ENCODE data around the gene ZNF267. TPM values are rescaled to one million over a fixed set of nuclear protein-coding genes. Genes with fewer than 3 reads are reported as not detected.

Gene ZNF267
- total and polyA plus RNA-seq, 2 donors (not counting 3 experiments of a cell fraction or from before 2014, with no cell fraction given) = 5.2 to 19.1 TPM

DNA sequence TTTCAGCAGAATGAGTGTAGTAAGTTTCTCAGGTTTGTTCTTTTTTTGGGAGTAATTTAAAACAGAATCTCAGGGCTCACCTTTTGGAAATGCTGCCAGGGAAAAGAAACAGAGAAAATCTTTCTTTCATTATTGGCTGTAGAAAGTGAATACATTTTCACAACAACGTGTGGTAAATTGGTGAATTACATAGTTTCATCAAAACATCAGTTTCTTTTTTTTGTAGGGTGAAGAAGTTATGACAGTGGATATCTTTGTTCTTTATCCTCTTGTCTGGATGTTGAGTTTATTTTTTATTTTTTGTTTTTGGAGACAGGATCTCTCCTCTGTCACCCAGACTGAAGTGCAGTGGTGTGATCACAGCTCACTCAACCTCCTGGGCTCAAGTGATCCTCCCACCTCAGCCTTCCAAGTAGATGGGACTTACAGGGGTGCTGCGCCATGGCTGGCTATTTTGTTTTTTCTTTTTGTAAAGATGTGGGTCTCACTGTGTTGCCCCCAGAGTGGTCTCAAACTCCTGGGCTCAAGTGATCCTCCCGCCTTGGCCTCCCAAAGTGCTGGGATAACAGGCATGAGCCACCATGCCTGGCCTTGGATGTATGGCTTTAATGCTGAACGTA is 2.4 kb downstream of the ZNF267 start:
- H3K4me1 ChIP-seq (ENCODE audit: control insufficient read depth, extremely low read depth, insufficient read depth, low read length) = peaks cover 48% of the 10 kb centered on the region
- POLR2A ChIA-PET = no interaction called here
- FAIRE-seq (no peak), DNase-seq (ENCODE audit: low read depth, low spot score) (no peak)
- no peak overlapping the region for H3K4me3 ChIP-seq (replicated peaks in 1 of 3; ENCODE audit: insufficient read depth in 1 of 3, low read depth in 1 of 3, low read length in 3 of 3)
- peaks cover 0 to 2% of the 10 kb centered on the region in 2 experiments for H3K36me3 ChIP-seq (ENCODE audit: control insufficient read depth in 2 of 2, extremely low read depth in 1 of 2, insufficient read depth in 2 of 2, low read length in 2 of 2)
- H3K27me3 ChIP-seq (ENCODE audit: control insufficient read depth in 2 of 2, insufficient read depth in 2 of 2, low read length in 2 of 2) = no peaks in the 10 kb centered on the region
- BruUV-seq (replicated peaks) = no TSS peak
- H2AFZ ChIP-seq (ENCODE audit: low read depth, low read length) = no peak overlapping the region
- H3K9me3 ChIP-seq (replicated peaks; ENCODE audit: control insufficient read depth, insufficient read depth, low read length) = no peaks in the 10 kb centered on the region
- TF ChIP-seq FOS (IDR thresholded peaks at IDR 0.05; ENCODE audit: borderline replicate concordance, insufficient read depth, low read length) = no peak
- TF ChIP-seq EZH2 (IDR thresholded peaks at IDR 0.05; ENCODE audit: borderline replicate concordance, low read depth, low read length, severe bottlenecking) = no peak
- TF ChIP-seq POLR2A (IDR thresholded peaks at IDR 0.05; ENCODE audit: low read depth, low read length) = no peak
- no peak for TF ChIP-seq JUN (IDR thresholded peaks at IDR 0.05; ENCODE audit: borderline replicate concordance, insufficient read depth, insufficient read length, low read depth)
- TF ChIP-seq, protein P1, sequence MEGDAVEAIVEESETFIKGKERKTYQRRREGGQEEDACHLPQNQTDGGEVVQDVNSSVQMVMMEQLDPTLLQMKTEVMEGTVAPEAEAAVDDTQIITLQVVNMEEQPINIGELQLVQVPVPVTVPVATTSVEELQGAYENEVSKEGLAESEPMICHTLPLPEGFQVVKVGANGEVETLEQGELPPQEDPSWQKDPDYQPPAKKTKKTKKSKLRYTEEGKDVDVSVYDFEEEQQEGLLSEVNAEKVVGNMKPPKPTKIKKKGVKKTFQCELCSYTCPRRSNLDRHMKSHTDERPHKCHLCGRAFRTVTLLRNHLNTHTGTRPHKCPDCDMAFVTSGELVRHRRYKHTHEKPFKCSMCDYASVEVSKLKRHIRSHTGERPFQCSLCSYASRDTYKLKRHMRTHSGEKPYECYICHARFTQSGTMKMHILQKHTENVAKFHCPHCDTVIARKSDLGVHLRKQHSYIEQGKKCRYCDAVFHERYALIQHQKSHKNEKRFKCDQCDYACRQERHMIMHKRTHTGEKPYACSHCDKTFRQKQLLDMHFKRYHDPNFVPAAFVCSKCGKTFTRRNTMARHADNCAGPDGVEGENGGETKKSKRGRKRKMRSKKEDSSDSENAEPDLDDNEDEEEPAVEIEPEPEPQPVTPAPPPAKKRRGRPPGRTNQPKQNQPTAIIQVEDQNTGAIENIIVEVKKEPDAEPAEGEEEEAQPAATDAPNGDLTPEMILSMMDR (IDR thresholded peaks at IDR 0.05; ENCODE audit: extremely low read depth in 1 of 2, insufficient read depth in 1 of 2, low read depth in 1 of 2, low read length in 2 of 2) = no peak
- TF ChIP-seq POLR2AphosphoS5 (IDR thresholded peaks at IDR 0.05; ENCODE audit: insufficient read depth, low read depth, low read length) = no peak
- TF ChIP-seq GATA2 (IDR thresholded peaks at IDR 0.05; ENCODE audit: insufficient read depth, insufficient read length, low read depth, low read length) = no peak
- TF ChIP-seq MAX (IDR thresholded peaks at IDR 0.05; ENCODE audit: insufficient read depth, insufficient read length) = no peak
- TF ChIP-seq MYC (IDR thresholded peaks at IDR 0.05; ENCODE audit: low read depth, low read length) = no peak
- dilution Hi-C loops (cut with MboI; ENCODE audit: extremely low pct_ligation_motif_present, low sequenced_read_pairs) = no loop called here
- peaks cover 3% of the 10 kb centered on the region for H4K20me1 ChIP-seq (replicated peaks; ENCODE audit: control insufficient read depth, extremely low read depth, insufficient read depth, low read length)
- no peak overlapping the region for H3K27ac ChIP-seq (ENCODE audit: insufficient read depth, low read depth, low read length)
- H3K79me2 ChIP-seq (ENCODE audit: control insufficient read depth, insufficient read depth, low read length) = peaks cover 74% of the 10 kb centered on the region
- H3K9me1 ChIP-seq (replicated peaks; ENCODE audit: control insufficient read depth, extremely low read depth, insufficient read depth, low read length) = no peaks in the 10 kb centered on the region
- CTCF ChIA-PET = interaction anchor here (1.4 to 1.7 kb wide), 2 partner anchors 8 to 415 kb away, joined by 3 to 15 read pairs; no protein-coding TSS in a partner anchor
- no peak overlapping the region for H3K9ac ChIP-seq (replicated peaks; ENCODE audit: extremely low read depth, insufficient read depth, low read length)
- H3K4me2 ChIP-seq (ENCODE audit: insufficient read depth, low read length) = peak overlapping the region; percentile 97
- intact Hi-C loops (cut with micrococcal nuclease) = no loop called here
